K562 (cell line): ENCODE measurements around the gene CD2. TPM values are rescaled to one million over a fixed set of nuclear protein-coding genes. Genes with fewer than 3 reads are reported as not detected.

Source experiments
- ATAC-seq: fragments of 200-7000 bp; cut with Tn5 transposase; 3 replicates; pipeline ENCODE4 v1.9.1; 2020; ENCODE audit warnings: moderate library complexity
- BruUV-seq: library from RNA; stranded (reverse); fragments of 400-500 nt; replicated peaks from 2 replicates; lab custom pipeline; 2021; lab: Mats Ljungman, UMichigan
- CTCF ChIA-PET: fragments of 300-600 bp; formaldehyde crosslinking; extraction: SDS; loops from one replicate; lab custom pipeline; 2021; ENCODE audit warnings: low intra/inter-chr PET ratio; lab: Yijun Ruan, JAX
- POLR2A ChIA-PET: fragments of 300-600, 350-650 bp; sonication (Branson Sonifier 250); formaldehyde crosslinking; extraction: SDS; loops from one replicate; lab custom pipeline; 2021; ENCODE audit warnings: antibody characterized with exemption, inconsistent platforms; lab: Yijun Ruan, JAX
- DNase-seq, 4 experiments: peaks; one replicate each; pipeline versions ENCODE4 v3.0.0 to v3.0.0-alpha.2; 2011 to 2018; ENCODE audit warnings: low spot score in 3 of 4, mixed read lengths in 3 of 4; ENCODE audit errors: extremely low read depth in 1 of 4
- FAIRE-seq: peaks from 2 replicates; lab custom pipeline; 2011; peaks lifted over from hg19 to GRCh38; lab: Jason Lieb, UNC
- H2AFZ ChIP-seq: 2 replicates; pipeline ENCODE4 v1.6.0; 2011; ENCODE audit warnings: low read depth, low read length, control low read depth, inconsistent platforms
- H3K27ac ChIP-seq: fragments of 200-600 bp; 3 replicates; pipeline ENCODE4 v1.8.0; 2011; ENCODE audit warnings: low read depth, mild to moderate bottlenecking, control low read depth, inconsistent platforms, low read length, moderate library complexity, mixed read lengths; ENCODE audit errors: extremely low read depth
- H3K27me3 ChIP-seq, 2 experiments: fragments of 300-600 bp in 1 of 2; 2 replicates in 1 of 2; 3 replicates in 1 of 2; pipeline versions ENCODE4 v1.6.0 to v1.8.0; 2011; ENCODE audit warnings: inconsistent platforms in 2 of 2, low read length in 2 of 2, mild to moderate bottlenecking in 1 of 2, mixed read lengths in 1 of 2, moderate library complexity in 1 of 2; ENCODE audit not compliant: control insufficient read depth in 2 of 2, insufficient read depth in 2 of 2
- H3K36me3 ChIP-seq: fragments of 300-600 bp; 3 replicates; pipeline ENCODE4 v1.8.0; 2011; ENCODE audit warnings: mild to moderate bottlenecking, low read length, inconsistent platforms; ENCODE audit not compliant: control insufficient read depth, insufficient read depth
- H3K4me1 ChIP-seq, 2 experiments: fragments of 200-600 bp in 1 of 2; replicated peaks in 1 of 2; 2 replicates in 1 of 2; 3 replicates in 1 of 2; pipeline versions ENCODE4 v1.5.1 to v1.8.0; 2011; ENCODE audit warnings: inconsistent platforms in 2 of 2, low read length in 2 of 2, mild to moderate bottlenecking in 1 of 2, mixed read lengths in 1 of 2, moderate library complexity in 1 of 2; ENCODE audit not compliant: control insufficient read depth in 2 of 2, insufficient read depth in 2 of 2
- H3K4me2 ChIP-seq: 2 replicates; pipeline ENCODE4 v1.6.1; 2011; ENCODE audit warnings: low read length, control low read depth, inconsistent platforms, mixed read lengths; ENCODE audit not compliant: insufficient read depth
- H3K4me3 ChIP-seq: fragments of 200-600 bp; sonication (generic), shearing (Covaris generic); 2 replicates; pipeline ENCODE4 v1.5.1; 2016; ENCODE audit warnings: control low read depth, inconsistent platforms
- H3K79me2 ChIP-seq: fragments of 200-600 bp; 3 replicates; pipeline ENCODE4 v1.8.0; 2011; ENCODE audit warnings: low read length, inconsistent platforms; ENCODE audit not compliant: control insufficient read depth, insufficient read depth
- H3K9ac ChIP-seq, 2 experiments: 2 replicates each; pipeline versions ENCODE4 v1.6.0 to v1.6.1; 2011; ENCODE audit warnings: low read depth in 2 of 2, low read length in 2 of 2, control low read depth in 1 of 2, inconsistent platforms in 1 of 2, mild to moderate bottlenecking in 1 of 2, mixed read lengths in 1 of 2; ENCODE audit not compliant: insufficient read depth in 1 of 2
- H3K9me1 ChIP-seq: one replicate; pipeline ENCODE4 v1.6.0; 2011; ENCODE audit warnings: inconsistent platforms, mild to moderate bottlenecking, low read length, moderate library complexity; ENCODE audit not compliant: control insufficient read depth, insufficient read depth
- H3K9me3 ChIP-seq: replicated peaks from 2 replicates; pipeline ENCODE4 v1.5.1; 2011; ENCODE audit warnings: low read depth, low read length, inconsistent platforms; ENCODE audit not compliant: control insufficient read depth, insufficient read depth
- H4K20me1 ChIP-seq: replicated peaks from 2 replicates; pipeline ENCODE4 v1.6.1; 2011; ENCODE audit warnings: low read length, inconsistent platforms, mixed read lengths; ENCODE audit not compliant: control insufficient read depth, insufficient read depth
- CXXC5 ChIP-seq: fragments of 250-450 bp; sonication (Bioruptor Pico); IDR thresholded peaks from 2 replicates; pipeline ENCODE4 v1.8.0; 2022; ENCODE audit warnings: inconsistent platforms, mild to moderate bottlenecking, moderate library complexity
- WGBS: fragments of 100-300 bp; shearing (Covaris generic); methylation state at CpG from one replicate; pipeline ENCODE4 v1.1.6; 2016; ENCODE audit warnings: low coverage, mixed read lengths; ENCODE audit not compliant: insufficient coverage; ENCODE audit errors: missing lambda C conversion rate; 5-methylcytosine and 5-hydroxymethylcytosine counted together
- in situ Hi-C: fragments of 300-500 bp; cut with MboI; formaldehyde crosslinking; loops from 4 replicates; pipeline ENCODE4 v1.15.0; 2018; ENCODE audit warnings: inconsistent platforms, mixed read lengths
- intact Hi-C: fragments of 100-400 bp; cut with micrococcal nuclease; formaldehyde crosslinking; loops from 2 replicates; pipeline ENCODE4 v1.14.2; 2022
- polyA plus RNA-seq, 8 experiments: library from polyadenylated mRNA; depleted of rRNA in 4 of 8; stranded (reverse) in 5 of 8; unstranded in 3 of 8; fragments of >200 nt; fragmentation: Nextera tagmentation in 2 of 8; fragmentation: Illumina TruSeq in 1 of 8; extraction: Ambion mirVana in 2 of 8; extraction: Trizol in 1 of 8; gene quantifications; 2 replicates each; pipeline versions ENCODE4 v1.2.1 to v1.2.3, GENCODE V29; 2011 to 2014; ENCODE audit warnings: inconsistent platforms in 1 of 8, missing spikeins in 1 of 8
- total RNA-seq, 7 experiments: library from RNA; depleted of rRNA in 6 of 7; stranded (reverse); fragments of >200 nt in 6 of 7; fragmentation: Illumina TruSeq in 2 of 7; extraction: Trizol in 2 of 7; gene quantifications; 2 replicates each; pipeline versions ENCODE4 v1.2.1 to v1.2.3, GENCODE V29; 2011 to 2021; ENCODE audit warnings: low replicate concordance in 1 of 7
- TF ChIP-seq, protein P1 (sequence below), 2 experiments: fragments of 450-650 bp in 1 of 2; sonication (generic) in 1 of 2; formaldehyde crosslinking in 1 of 2; IDR thresholded peaks; 2 replicates each; pipeline versions ENCODE4 v1.7.1 to v1.9.0; 2016 to 2022; ENCODE audit warnings: inconsistent platforms in 1 of 2, mild to moderate bottlenecking in 1 of 2, missing genetic modification reagents in 1 of 2

The CD2 gene
- total and polyA plus RNA-seq, 9 of the 15 experiments (the other 6 are each of a cell fraction or from before 2014, with no cell fraction given), result 0.07 to 0.16 TPM; not detected in 7

DNA sequence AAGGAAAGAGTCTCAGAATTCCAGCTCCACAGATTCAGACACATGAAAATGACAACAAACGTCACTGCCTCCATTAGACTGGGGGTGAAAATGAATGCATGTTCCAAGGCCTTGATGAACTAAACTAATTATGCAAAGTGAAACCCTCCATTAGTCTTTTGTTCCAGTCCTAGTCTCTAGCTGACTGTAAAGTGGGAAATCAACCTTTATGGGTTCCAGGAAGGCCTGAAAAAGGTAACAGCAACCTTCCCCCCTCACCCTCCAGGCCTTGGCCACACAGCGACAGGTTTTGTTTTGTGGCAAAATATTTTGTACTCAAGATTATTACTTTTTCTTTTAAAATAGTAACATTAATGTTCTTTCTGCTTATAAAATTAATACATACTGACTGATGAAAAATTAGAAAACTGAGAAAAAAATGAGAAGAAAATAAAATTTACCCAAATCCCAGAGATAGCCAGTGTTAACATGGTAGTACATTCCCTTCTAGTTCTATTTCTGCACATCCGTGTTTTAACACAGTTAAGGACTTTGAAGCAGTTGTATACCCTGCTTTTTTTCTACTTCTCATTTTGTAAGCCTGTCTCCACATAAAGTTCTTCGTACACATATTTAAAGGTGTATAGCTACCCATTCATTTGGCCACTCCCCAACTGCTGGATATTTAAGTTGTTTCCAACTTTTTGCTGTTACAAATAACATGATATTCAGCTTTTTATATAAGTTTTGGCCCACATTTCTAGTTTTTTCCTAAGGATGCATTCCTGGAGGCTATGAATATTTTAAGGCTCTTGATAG is 60.9 kb downstream of the CD2 start:
- Histone ChIP-seq H3K79me2 (no peaks in the 10 kb centered on the region), H3K4me3 (no peak overlapping the region), H3K9me1 (no peaks in the 10 kb centered on the region), H4K20me1 (no peaks in the 10 kb centered on the region), H3K27me3 (no peaks in the 10 kb centered on the region), H3K36me3 (no peaks in the 10 kb centered on the region), H3K4me2 (no peak overlapping the region), H3K9ac (no peak overlapping the region), H2AFZ (no peak overlapping the region), H3K27ac (no peak overlapping the region), H3K4me1 (peaks cover 0 to 5% of the 10 kb centered on the region in 2 experiments; a peak in 2 of 5 replicates), H3K9me3 (peaks cover 5% of the 10 kb centered on the region; the same call in 1 of the 2 replicates)
- POLR2A ChIA-PET, result interaction anchor here (0.6 to 1.2 kb wide), 4 partner anchors 9 to 389 kb away, joined by 3 to 6 read pairs (median 4); no protein-coding TSS in a partner anchor
- WGBS, result 61% methylated on average over 4 of the region's 4 CpGs
- intact Hi-C loops, result loop anchor here (5.0 kb wide), 1 partner anchor 133 kb away; no protein-coding TSS in a partner anchor
- CTCF ChIA-PET, result no interaction called here
- no peak for ATAC-seq
- peak; percentile 19 for FAIRE-seq
- no TSS peak for BruUV-seq
- no peak for TF ChIP-seq CXXC5 (CRISPR knock-in tag)
- TF ChIP-seq, protein P1, sequence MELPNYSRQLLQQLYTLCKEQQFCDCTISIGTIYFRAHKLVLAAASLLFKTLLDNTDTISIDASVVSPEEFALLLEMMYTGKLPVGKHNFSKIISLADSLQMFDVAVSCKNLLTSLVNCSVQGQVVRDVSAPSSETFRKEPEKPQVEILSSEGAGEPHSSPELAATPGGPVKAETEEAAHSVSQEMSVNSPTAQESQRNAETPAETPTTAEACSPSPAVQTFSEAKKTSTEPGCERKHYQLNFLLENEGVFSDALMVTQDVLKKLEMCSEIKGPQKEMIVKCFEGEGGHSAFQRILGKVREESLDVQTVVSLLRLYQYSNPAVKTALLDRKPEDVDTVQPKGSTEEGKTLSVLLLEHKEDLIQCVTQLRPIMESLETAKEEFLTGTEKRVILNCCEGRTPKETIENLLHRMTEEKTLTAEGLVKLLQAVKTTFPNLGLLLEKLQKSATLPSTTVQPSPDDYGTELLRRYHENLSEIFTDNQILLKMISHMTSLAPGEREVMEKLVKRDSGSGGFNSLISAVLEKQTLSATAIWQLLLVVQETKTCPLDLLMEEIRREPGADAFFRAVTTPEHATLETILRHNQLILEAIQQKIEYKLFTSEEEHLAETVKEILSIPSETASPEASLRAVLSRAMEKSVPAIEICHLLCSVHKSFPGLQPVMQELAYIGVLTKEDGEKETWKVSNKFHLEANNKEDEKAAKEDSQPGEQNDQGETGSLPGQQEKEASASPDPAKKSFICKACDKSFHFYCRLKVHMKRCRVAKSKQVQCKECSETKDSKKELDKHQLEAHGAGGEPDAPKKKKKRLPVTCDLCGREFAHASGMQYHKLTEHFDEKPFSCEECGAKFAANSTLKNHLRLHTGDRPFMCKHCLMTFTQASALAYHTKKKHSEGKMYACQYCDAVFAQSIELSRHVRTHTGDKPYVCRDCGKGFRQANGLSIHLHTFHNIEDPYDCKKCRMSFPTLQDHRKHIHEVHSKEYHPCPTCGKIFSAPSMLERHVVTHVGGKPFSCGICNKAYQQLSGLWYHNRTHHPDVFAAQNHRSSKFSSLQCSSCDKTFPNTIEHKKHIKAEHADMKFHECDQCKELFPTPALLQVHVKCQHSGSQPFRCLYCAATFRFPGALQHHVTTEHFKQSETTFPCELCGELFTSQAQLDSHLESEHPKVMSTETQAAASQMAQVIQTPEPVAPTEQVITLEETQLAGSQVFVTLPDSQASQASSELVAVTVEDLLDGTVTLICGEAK (IDR thresholded peaks at IDR 0.05), result peak; percentile 39; the same call in 1 of the 2 replicates
- TF ChIP-seq, protein P1 (CRISPR knock-in tag; IDR thresholded peaks at IDR 0.05), result no peak
- in situ Hi-C loops, result no loop called here
- no peak for DNase-seq
